ENCODE data around the gene CKAP2. TPM values are rescaled to one million over a fixed set of nuclear protein-coding genes. Genes with fewer than 3 reads are reported as not detected.
A peak's percentile ranks its signal among the peaks of the same experiment; 100 is the strongest.
"Not testable (repeated sequence)": the region's sequence is repeated elsewhere in the genome, so short reads cannot be mapped to it uniquely, and the experiment has no call there.

Gene CKAP2
- total RNA-seq: 10 to 100 TPM in 1 of 4 donors, 1 to 10 TPM in 3; 6.0 to 16.3 (median 7.5) TPM

GRCh38 chr13:52454820-52455676 is at the start of gene CKAP2:
Gene CKAP2 (plus strand): TSS chr13:52455478. CDS start chr13:52455557, 79 bp downstream.
- intact Hi-C loops (cut with DNase I; ENCODE audit: low total_unique reads) (no loop called here), in situ Hi-C loops (cut with MboI; ENCODE audit: low pct_ligation_motif_present in 1 of 4, low pct_unique_long_range_greater_than_20kb in 1 of 4, low sequenced_read_pairs in 3 of 4) (loop anchor here in 3 of 4 donors (25.0 kb wide), 3 partner anchors 207 to 443 kb away; partner anchors contain the start of genes SUGT1 (in 2 of the 3), ALG11 (in 1 of the 3), ATP7B (in 1 of the 3) and UTP14C (in 1 of the 3))

GRCh38 chr13:52405767-52406494 is 49.3 kb upstream of the CKAP2 start, which contains the start of gene THSD1:
Gene THSD1 (minus strand): TSS chr13:52406172. CDS start chr13:52402600, 3,572 bp downstream.
- peak within 1 kb of the TSS in 1 of 4 donors; percentile 3 for H3K27ac ChIP-seq
- H3K27me3 ChIP-seq: peaks cover 28% of the 10 kb centered on the region
- in situ Hi-C loops (cut with MboI; ENCODE audit: low pct_ligation_motif_present in 1 of 4, low pct_unique_long_range_greater_than_20kb in 1 of 4, low sequenced_read_pairs in 3 of 4): no loop called here
- peak within 1 kb of the TSS; percentile 18 to 49 (median 32) for H3K4me3 ChIP-seq
- no peak for TF ChIP-seq CTCF (IDR thresholded peaks at IDR 0.05)
- TF ChIP-seq POLR2A (IDR thresholded peaks at IDR 0.05): no peak
- TF ChIP-seq EP300 (IDR thresholded peaks at IDR 0.05; ENCODE audit: low read depth): no peak
- TF ChIP-seq POLR2AphosphoS5 (IDR thresholded peaks at IDR 0.05): peak in 1 of 3 donors; percentile 54
- intact Hi-C loops (cut with DNase I; ENCODE audit: low total_unique reads): no loop called here
- peak; percentile 24 for DNase-seq
- peaks cover 7 to 14% (median 13%) of the 10 kb centered on the region in 4 donors for H3K4me1 ChIP-seq
- no peaks in the 10 kb centered on the region for H3K9me3 ChIP-seq
- H3K36me3 ChIP-seq: no peaks in the 10 kb centered on the region
- WGBS, 2 donors (ENCODE audit: low coverage in 1 of 2): 0 to 17% methylated on average over 1 to 48 of the region's 68 CpGs

More at GRCh38 chr13:52454820-52455676, at the start of gene CKAP2:
- H3K9me3 ChIP-seq: no peaks in the 10 kb centered on the region
- TF ChIP-seq POLR2A (IDR thresholded peaks at IDR 0.05): peak; percentile 90
- TF ChIP-seq POLR2AphosphoS5 (IDR thresholded peaks at IDR 0.05): peak; percentile 87 to 92 (median 89)
- no peak for TF ChIP-seq EP300 (IDR thresholded peaks at IDR 0.05; ENCODE audit: low read depth)
- no peak for TF ChIP-seq CTCF (IDR thresholded peaks at IDR 0.05)
- 1 to 3% methylated on average over 12 to 42 of the region's 56 CpGs for WGBS, 2 donors (ENCODE audit: low coverage in 1 of 2)
- peaks cover 6 to 27% (median 16%) of the 10 kb centered on the region in 4 donors for H3K4me1 ChIP-seq
- peak within 1 kb of the TSS; percentile 92 to 98 (median 95) for H3K27ac ChIP-seq
- H3K4me3 ChIP-seq: peak within 1 kb of the TSS; percentile 72 to 90 (median 80)
- H3K36me3 ChIP-seq: peaks cover 0 to 5% (median 0%) of the 10 kb centered on the region in 4 donors
- peak; percentile 96 for DNase-seq
- no peaks in the 10 kb centered on the region for H3K27me3 ChIP-seq

GRCh38 chr13:52406629-52407028 is 48.6 kb upstream of the CKAP2 start:
- intact Hi-C loops (cut with DNase I; ENCODE audit: low total_unique reads): no loop called here
- WGBS, 2 donors (ENCODE audit: low coverage in 1 of 2): 54 to 55% methylated on average over 3 to 4 of the region's 4 CpGs
- Histone ChIP-seq H3K4me3 (peak overlapping the region in 1 of 4 donors; percentile 49), H3K27me3 (peaks cover 28% of the 10 kb centered on the region), H3K36me3 (peaks cover 0 to 2% (median under 1%) of the 10 kb centered on the region in 4 donors), H3K27ac (peak overlapping the region in 1 of 4 donors; percentile 3), H3K4me1 (peaks cover 7 to 14% (median 13%) of the 10 kb centered on the region in 4 donors), H3K9me3 (no peaks in the 10 kb centered on the region)
- no peak for TF ChIP-seq POLR2A (IDR thresholded peaks at IDR 0.05)
- TF ChIP-seq POLR2AphosphoS5 (IDR thresholded peaks at IDR 0.05): no peak
- TF ChIP-seq CTCF (IDR thresholded peaks at IDR 0.05): no peak
- no peak for TF ChIP-seq EP300 (IDR thresholded peaks at IDR 0.05; ENCODE audit: low read depth)
- no peak for DNase-seq
- in situ Hi-C loops (cut with MboI; ENCODE audit: low pct_ligation_motif_present in 1 of 4, low pct_unique_long_range_greater_than_20kb in 1 of 4, low sequenced_read_pairs in 3 of 4): no loop called here

- in situ Hi-C loops (cut with MboI; ENCODE audit: low pct_ligation_motif_present in 1 of 4, low pct_unique_long_range_greater_than_20kb in 1 of 4, low sequenced_read_pairs in 3 of 4); intact Hi-C loops (cut with DNase I; ENCODE audit: low total_unique reads); H3K27ac ChIP-seq; DNase-seq; H3K4me3 ChIP-seq; H3K36me3 ChIP-seq; H3K9me3 ChIP-seq: not testable (repeated sequence)
- H3K4me1 ChIP-seq: peaks cover 7 to 14% (median 13%) of the 10 kb centered on the region in 4 donors
- H3K27me3 ChIP-seq: peaks cover 28% of the 10 kb centered on the region
- WGBS, 2 donors (ENCODE audit: low coverage in 1 of 2): 99% methylated on average over 12 of the region's 12 CpGs; no CpG with 5 or more reads in 1 of the 2 donors
Observed at GRCh38 chr13:52407436-52407835, 47.8 kb upstream of the CKAP2 start.

GRCh38 chr13:52408071-52408658 is 47.1 kb upstream of the CKAP2 start:
- H3K9me3 ChIP-seq; in situ Hi-C loops (cut with MboI; ENCODE audit: low pct_ligation_motif_present in 1 of 4, low pct_unique_long_range_greater_than_20kb in 1 of 4, low sequenced_read_pairs in 3 of 4); DNase-seq; H3K4me3 ChIP-seq; H3K27ac ChIP-seq; intact Hi-C loops (cut with DNase I; ENCODE audit: low total_unique reads): not testable (repeated sequence)
- H3K4me1 ChIP-seq: peaks cover 7 to 14% (median 13%) of the 10 kb centered on the region in 4 donors
- 94 to 96% methylated on average over 2 to 23 of the region's 33 CpGs for WGBS, 2 donors (ENCODE audit: low coverage in 1 of 2)
- peaks cover 28% of the 10 kb centered on the region for H3K27me3 ChIP-seq
- H3K36me3 ChIP-seq: peaks cover 0 to 17% (median 4%) of the 10 kb centered on the region in 4 donors
